Measurements from ENCODE around the gene SMU1.
A peak's percentile ranks its signal among the peaks of the same experiment; 100 is the strongest.

DNA sequence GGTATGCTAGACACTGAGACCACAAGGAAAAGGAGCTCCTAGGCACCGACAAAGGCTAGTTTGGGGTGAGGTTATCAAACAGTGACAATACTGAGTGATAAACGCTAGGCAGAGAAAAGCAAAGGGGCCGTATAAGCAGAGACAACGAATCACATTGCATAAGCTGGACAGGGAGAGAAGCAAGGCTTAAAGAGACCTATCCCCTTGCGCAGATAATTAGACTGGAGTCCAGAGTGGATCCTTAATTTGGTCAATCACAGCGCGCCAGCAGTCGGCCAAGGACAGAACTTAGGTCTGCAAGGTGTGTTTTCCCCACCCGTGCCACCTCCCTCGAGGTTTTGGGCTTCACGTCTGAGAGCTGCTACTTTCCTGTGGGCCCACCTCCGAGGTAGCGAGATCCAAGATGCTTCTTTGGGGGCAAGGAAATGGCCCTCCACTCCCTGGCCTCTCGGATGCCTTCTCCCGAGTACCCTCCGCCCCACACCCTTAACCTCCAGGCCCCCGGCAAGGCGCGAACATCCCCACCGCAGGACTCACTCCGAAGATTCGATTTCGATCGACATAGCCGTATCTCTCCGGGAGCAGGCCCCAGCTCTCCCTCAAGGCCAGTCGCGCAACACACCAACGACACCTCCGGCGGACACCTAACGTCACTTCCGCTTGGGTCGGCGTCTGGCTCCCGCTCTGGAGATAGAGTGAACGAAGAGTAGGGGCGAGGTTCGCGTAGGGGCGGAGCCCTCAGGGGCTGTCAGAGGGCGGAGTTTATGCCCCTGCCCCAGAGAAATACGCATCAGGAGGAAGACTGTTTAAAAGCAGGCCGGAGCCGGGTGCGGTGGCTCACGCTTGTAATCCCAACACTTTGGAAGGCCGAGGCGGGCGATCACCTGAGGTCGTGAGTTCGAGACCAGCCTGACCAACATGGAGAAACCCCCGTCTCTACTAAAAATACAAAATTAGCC, at the start of gene SMU1:
- TF ChIP-seq, protein P1, sequence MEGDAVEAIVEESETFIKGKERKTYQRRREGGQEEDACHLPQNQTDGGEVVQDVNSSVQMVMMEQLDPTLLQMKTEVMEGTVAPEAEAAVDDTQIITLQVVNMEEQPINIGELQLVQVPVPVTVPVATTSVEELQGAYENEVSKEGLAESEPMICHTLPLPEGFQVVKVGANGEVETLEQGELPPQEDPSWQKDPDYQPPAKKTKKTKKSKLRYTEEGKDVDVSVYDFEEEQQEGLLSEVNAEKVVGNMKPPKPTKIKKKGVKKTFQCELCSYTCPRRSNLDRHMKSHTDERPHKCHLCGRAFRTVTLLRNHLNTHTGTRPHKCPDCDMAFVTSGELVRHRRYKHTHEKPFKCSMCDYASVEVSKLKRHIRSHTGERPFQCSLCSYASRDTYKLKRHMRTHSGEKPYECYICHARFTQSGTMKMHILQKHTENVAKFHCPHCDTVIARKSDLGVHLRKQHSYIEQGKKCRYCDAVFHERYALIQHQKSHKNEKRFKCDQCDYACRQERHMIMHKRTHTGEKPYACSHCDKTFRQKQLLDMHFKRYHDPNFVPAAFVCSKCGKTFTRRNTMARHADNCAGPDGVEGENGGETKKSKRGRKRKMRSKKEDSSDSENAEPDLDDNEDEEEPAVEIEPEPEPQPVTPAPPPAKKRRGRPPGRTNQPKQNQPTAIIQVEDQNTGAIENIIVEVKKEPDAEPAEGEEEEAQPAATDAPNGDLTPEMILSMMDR (tag by site-specific recombination; IDR thresholded peaks at IDR 0.05): no peak
- TF ChIP-seq, protein P2, sequence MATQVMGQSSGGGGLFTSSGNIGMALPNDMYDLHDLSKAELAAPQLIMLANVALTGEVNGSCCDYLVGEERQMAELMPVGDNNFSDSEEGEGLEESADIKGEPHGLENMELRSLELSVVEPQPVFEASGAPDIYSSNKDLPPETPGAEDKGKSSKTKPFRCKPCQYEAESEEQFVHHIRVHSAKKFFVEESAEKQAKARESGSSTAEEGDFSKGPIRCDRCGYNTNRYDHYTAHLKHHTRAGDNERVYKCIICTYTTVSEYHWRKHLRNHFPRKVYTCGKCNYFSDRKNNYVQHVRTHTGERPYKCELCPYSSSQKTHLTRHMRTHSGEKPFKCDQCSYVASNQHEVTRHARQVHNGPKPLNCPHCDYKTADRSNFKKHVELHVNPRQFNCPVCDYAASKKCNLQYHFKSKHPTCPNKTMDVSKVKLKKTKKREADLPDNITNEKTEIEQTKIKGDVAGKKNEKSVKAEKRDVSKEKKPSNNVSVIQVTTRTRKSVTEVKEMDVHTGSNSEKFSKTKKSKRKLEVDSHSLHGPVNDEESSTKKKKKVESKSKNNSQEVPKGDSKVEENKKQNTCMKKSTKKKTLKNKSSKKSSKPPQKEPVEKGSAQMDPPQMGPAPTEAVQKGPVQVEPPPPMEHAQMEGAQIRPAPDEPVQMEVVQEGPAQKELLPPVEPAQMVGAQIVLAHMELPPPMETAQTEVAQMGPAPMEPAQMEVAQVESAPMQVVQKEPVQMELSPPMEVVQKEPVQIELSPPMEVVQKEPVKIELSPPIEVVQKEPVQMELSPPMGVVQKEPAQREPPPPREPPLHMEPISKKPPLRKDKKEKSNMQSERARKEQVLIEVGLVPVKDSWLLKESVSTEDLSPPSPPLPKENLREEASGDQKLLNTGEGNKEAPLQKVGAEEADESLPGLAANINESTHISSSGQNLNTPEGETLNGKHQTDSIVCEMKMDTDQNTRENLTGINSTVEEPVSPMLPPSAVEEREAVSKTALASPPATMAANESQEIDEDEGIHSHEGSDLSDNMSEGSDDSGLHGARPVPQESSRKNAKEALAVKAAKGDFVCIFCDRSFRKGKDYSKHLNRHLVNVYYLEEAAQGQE (tag by site-specific recombination; IDR thresholded peaks at IDR 0.05): no peak
- TF ChIP-seq ZBTB7A (tag by site-specific recombination; IDR thresholded peaks at IDR 0.05; ENCODE audit: low read depth) (no peak), SALL2 (tag by site-specific recombination; IDR thresholded peaks at IDR 0.05; ENCODE audit: borderline replicate concordance) (no peak), TRIM28 (IDR thresholded peaks at IDR 0.05; ENCODE audit: borderline replicate concordance, low read length) (no peak), ZNF837 (tag by site-specific recombination; IDR thresholded peaks at IDR 0.05) (no peak), ZNF121 (tag by site-specific recombination; IDR thresholded peaks at IDR 0.05) (no peak), ZNF266 (tag by site-specific recombination; IDR thresholded peaks at IDR 0.05; ENCODE audit: low read depth) (no peak), ZNF677 (tag by site-specific recombination; IDR thresholded peaks at IDR 0.05) (no peak), SP2 (tag by site-specific recombination; IDR thresholded peaks at IDR 0.05) (peak; percentile 86)
- TF ChIP-seq, protein P3, sequence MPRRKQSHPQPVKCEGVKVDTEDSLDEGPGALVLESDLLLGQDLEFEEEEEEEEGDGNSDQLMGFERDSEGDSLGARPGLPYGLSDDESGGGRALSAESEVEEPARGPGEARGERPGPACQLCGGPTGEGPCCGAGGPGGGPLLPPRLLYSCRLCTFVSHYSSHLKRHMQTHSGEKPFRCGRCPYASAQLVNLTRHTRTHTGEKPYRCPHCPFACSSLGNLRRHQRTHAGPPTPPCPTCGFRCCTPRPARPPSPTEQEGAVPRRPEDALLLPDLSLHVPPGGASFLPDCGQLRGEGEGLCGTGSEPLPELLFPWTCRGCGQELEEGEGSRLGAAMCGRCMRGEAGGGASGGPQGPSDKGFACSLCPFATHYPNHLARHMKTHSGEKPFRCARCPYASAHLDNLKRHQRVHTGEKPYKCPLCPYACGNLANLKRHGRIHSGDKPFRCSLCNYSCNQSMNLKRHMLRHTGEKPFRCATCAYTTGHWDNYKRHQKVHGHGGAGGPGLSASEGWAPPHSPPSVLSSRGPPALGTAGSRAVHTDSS (tag by site-specific recombination; IDR thresholded peaks at IDR 0.05): peak; percentile 58; the same call in 1 of the 2 replicates
- TF ChIP-seq, protein P4, sequence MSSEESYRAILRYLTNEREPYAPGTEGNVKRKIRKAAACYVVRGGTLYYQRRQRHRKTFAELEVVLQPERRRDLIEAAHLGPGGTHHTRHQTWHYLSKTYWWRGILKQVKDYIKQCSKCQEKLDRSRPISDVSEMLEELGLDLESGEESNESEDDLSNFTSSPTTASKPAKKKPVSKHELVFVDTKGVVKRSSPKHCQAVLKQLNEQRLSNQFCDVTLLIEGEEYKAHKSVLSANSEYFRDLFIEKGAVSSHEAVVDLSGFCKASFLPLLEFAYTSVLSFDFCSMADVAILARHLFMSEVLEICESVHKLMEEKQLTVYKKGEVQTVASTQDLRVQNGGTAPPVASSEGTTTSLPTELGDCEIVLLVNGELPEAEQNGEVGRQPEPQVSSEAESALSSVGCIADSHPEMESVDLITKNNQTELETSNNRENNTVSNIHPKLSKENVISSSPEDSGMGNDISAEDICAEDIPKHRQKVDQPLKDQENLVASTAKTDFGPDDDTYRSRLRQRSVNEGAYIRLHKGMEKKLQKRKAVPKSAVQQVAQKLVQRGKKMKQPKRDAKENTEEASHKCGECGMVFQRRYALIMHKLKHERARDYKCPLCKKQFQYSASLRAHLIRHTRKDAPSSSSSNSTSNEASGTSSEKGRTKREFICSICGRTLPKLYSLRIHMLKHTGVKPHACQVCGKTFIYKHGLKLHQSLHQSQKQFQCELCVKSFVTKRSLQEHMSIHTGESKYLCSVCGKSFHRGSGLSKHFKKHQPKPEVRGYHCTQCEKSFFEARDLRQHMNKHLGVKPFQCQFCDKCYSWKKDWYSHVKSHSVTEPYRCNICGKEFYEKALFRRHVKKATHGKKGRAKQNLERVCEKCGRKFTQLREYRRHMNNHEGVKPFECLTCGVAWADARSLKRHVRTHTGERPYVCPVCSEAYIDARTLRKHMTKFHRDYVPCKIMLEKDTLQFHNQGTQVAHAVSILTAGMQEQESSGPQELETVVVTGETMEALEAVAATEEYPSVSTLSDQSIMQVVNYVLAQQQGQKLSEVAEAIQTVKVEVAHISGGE (tag by site-specific recombination; conservative IDR thresholded peaks at IDR 0.05; ENCODE audit: low read depth): peak; percentile 95
- TF ChIP-seq, protein P5, sequence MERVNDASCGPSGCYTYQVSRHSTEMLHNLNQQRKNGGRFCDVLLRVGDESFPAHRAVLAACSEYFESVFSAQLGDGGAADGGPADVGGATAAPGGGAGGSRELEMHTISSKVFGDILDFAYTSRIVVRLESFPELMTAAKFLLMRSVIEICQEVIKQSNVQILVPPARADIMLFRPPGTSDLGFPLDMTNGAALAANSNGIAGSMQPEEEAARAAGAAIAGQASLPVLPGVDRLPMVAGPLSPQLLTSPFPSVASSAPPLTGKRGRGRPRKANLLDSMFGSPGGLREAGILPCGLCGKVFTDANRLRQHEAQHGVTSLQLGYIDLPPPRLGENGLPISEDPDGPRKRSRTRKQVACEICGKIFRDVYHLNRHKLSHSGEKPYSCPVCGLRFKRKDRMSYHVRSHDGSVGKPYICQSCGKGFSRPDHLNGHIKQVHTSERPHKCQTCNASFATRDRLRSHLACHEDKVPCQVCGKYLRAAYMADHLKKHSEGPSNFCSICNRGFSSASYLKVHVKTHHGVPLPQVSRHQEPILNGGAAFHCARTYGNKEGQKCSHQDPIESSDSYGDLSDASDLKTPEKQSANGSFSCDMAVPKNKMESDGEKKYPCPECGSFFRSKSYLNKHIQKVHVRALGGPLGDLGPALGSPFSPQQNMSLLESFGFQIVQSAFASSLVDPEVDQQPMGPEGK (tag by site-specific recombination; IDR thresholded peaks at IDR 0.05): peak; percentile 62
